HL-60/S4 treated with phorbol 12-myristate 13-acetate at 8.2 ng/mL for 4 days and 3 days (cell line): ENCODE results near the gene HTRA2.
"Not testable (repeated sequence)": the region's sequence is repeated elsewhere in the genome, so short reads cannot be mapped to it uniquely, and the experiment has no call there.

Source experiments
- in situ Hi-C: fragments of 300-500 bp; cut with MboI; formaldehyde crosslinking; loops from 2 replicates; pipeline ENCODE4 v1.15.0; 2022; ENCODE audit warnings: low sequenced_read_pairs

The HTRA2 gene

DNA sequence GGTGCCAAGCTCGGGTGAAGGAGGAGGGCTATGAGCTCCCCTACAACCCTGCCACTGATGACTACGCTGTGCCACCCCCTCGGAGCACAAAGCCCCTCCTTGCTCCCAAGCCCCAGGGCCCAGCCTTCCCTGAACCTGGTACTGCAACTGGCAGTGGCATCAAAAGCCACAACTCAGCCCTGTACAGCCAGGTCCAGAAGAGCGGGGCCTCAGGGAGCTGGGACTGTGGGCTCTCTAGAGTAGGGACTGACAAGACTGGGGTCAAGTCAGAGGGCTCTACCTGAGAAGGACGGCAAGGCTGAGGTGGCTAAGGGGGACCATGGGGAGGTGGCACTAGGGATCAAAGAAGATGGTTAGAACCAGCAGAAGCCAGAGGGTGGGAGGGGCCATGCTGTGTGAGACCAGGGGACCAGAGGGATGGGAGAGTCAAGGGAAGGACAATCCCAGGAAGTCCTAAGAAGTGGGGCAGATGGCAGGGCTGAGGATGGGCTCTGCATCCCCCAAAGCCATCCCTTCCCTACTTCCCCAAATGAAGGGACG, 27.2 kb downstream of the HTRA2 start:
- in situ Hi-C loops = no loop called here

DNA sequence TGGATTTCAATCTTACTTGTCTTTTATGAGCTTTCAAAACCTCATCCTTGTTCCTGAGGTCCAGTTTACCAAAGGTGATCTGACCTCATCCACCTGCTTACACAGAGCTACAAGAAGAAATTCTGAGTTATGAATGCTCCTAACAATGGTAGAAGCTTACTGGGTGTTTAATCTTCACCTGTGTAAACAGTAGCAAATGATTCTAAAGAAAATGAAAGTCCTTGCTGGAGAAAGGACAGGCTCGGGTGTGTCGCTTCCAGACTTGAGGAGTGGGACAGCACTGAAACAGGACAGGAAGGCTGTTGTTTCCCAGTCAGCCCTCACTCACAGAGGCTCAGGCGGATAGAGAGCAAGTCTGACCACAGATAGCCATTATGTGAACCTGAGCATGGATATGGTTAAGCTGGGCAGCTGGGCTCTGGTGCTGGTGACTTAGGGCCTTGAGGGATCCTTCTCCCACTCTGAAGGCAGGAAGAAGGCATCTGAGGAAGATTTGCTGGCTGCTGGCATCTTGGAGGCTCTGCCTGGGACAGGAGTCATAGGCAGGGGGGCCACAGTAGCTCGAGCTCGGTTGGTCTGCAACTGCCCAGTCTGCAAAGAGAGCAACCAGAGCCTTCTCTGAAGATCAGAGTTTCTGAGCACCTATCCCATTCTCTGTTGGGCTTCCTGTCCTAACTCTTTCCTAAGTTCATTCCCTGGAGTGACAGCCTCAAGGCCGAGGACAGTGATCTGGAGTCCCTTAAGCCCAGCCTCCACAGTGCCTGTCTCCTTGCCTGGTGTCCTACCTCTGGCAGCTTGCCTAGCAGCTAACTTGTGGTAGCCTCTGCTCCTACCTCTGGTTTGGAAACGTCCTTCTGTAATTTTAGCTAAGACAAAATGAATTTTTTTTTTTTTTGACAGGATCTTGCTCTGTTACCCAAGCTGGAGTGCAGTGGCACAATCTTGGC, 28.8 kb downstream of the HTRA2 start:
- in situ Hi-C loops = no loop called here

- in situ Hi-C loops = no loop called here
Observed at GRCh38 chr2:74559912-74560311, 30.2 kb downstream of the HTRA2 start.

DNA sequence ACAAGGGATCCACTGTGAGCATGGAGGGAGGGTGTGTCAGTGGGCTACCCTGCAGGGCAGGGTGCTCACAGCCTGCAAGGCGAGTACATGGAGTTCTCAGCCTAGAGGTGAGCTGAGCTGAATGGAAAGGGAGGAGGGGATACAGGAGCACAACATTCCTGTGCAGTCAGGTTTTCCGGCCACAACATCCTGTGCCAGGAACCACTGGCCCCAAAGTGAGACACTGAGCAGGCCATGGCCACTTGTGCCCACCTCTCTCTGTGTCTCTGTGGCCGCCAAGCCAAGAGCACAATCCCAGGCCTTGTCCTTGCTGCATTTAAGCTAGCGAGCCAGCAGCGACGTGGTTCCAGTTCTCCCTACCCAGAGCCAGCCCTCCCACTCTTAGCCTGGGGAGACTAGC, 30.9 kb downstream of the HTRA2 start:
- in situ Hi-C loops = no loop called here

- in situ Hi-C loops = not testable (repeated sequence)
Observed at GRCh38 chr2:74561022-74561421, 31.3 kb downstream of the HTRA2 start.

DNA sequence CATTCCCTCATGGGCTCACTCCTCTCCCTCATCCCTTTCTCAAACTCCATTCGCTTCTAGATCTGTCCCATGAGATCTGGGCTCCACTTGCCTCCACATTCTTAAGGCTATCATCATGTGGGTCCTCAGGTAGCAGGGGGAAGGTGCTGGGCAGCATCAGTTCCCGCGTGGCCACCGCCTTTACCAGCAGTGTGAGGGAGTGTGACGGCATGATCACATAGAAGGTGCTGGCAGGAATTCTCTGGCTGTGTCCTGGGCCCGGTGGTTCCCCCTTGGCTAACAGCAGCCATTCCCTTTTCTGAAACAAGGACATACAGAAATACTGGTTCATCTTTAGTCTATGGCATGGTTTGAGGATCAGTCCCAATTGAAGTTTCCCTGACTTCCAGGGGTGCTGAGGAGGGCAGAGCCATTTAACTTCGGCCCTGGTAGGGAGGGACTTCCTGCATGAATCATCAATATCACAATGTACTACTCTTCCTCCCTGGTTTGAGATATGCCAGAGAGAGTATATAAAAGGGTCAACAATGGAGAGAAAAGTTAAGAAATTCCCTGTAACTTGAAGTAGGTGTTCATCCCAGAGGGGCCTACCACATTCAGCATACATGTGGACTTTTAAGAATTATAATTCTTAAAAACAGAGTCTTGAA, 32.5 kb downstream of the HTRA2 start:
- in situ Hi-C loops = no loop called here

DNA sequence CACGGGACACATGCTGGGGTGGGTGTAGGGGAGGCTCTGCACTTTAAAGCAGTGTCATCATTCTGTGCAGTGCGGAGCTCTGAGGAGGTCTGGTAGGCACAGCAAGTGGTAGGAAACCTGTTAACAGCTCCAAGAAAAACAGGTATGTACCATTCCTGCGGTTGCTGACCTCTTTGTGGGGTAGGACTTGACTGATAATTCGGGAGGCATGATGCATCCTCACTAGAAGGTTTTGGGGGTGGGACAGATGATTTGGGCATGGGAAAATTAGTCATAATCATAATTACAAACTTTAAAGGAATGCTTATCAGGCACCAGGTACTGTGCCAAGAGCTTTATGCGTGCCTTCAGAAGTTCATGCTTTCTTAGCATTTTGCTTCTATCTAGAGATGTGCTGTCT, 34.5 kb downstream of the HTRA2 start:
- in situ Hi-C loops = no loop called here

- in situ Hi-C loops = no loop called here
Observed at GRCh38 chr2:74566076-74566753, 36.5 kb downstream of the HTRA2 start.

DNA sequence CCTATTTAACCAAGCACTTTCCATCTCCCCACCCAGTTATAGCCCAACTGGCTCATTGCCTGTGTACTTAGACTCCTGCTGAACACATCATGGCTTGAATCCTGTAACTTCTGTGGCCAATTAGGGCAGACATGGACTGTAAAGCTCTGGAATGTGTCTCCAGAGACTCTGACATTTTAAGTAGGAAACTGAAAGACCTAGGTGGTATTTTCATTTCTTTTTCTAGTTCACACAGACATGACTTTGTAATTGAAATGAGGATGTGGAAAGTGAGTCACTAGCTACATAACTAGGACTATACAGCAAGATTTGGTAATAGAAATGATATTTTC, 37.0 kb downstream of the HTRA2 start:
- in situ Hi-C loops = no loop called here

DNA sequence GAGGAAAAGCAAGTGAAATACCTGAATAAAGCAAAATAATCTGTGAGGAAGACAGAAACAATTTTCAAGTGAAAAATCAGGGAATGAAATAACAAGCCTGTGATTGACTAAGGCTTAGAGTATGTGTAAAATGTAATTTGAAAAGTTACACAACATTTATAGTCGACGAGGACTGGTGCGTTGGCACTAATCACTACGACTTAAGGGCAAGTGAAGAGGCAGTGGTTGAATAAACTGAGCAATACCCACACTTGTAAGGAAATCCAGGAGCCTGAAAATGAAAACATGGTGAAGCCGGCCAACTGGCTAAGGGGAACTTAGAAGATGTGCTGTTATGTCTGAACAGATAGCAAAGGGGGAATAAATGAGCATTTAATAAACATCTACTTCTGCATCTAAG, 38.1 kb downstream of the HTRA2 start:
- in situ Hi-C loops = no loop called here

DNA sequence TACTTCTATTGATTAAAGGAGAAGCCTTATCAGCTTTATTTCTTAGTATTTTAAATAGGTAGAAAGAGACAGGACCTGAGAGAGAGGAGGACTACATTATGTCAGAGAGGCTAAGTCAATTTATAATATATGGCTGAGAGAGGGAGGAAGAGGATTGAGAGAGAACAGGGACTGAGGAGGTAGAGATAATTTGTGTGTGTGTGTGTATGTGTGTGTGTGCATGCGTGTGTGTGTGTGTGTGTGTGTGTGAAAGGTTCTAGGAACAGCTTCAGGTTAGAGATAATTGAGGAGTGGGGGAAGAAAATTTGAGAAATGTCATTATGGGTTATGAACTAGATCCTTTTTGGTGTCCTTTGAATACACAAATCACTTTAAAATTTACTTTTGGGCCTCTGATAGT, 40.0 kb downstream of the HTRA2 start:
- in situ Hi-C loops = no loop called here

GRCh38 chr2:74571058-74571457, 41.3 kb downstream of the HTRA2 start:
- in situ Hi-C loops = no loop called here

GRCh38 chr2:74572178-74572925, 42.6 kb downstream of the HTRA2 start:
- in situ Hi-C loops = no loop called here

- in situ Hi-C loops = no loop called here
Observed at GRCh38 chr2:74573747-74574562, 44.2 kb downstream of the HTRA2 start.

GRCh38 chr2:74575320-74575719, 45.6 kb downstream of the HTRA2 start:
- in situ Hi-C loops = loop anchor here (25.0 kb wide), 1 partner anchor 88 kb away; the partner anchor contains the start of genes CCDC142, LBX2 and TTC31

GRCh38 chr2:74576211-74576862, 46.6 kb downstream of the HTRA2 start:
- in situ Hi-C loops = loop anchor here (25.0 kb wide), 1 partner anchor 89 kb away; the partner anchor contains the start of genes CCDC142, LBX2 and TTC31

DNA sequence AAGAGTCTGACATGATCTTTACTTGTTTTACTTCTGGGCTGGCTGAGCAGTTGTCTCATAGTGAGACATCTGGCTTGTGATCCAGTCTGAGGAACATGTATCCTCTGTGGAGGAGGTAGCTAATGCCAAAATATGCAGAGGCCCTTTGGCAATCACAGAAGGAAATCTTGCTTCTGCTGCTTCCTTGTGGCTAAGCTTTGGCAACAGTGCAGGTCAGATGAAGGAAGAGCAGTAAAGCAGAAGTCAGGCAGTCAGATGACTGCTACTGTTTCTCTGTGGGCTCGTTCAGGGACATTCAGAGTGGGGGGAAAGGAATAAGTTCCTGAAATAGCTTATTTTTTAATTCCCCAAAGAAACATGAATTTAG, 47.1 kb downstream of the HTRA2 start:
- in situ Hi-C loops = loop anchor here (25.0 kb wide), 1 partner anchor 90 kb away; the partner anchor contains the start of genes CCDC142, LBX2 and TTC31

DNA sequence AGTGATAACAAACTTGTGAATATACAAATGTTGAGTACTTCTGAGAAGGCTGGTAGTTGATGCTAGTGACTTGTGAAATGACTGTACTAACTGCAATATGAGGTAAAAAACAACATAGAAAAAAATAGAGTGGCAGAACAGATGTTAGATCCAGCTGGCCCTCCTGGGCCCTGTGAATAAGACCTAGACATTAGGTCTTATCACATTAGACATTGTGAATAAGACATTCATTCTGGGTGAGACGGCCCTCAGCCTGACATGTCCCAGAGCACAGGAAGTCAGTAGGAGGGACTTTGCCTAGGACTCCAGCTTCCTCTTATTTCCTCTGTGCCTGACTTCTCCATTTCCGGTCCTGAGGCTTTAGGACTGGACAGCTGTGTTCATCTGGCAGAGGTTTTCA, 47.7 kb downstream of the HTRA2 start:
- in situ Hi-C loops = loop anchor here (25.0 kb wide), 1 partner anchor 90 kb away; the partner anchor contains the start of genes CCDC142, LBX2 and TTC31

GRCh38 chr2:74578408-74578807, 48.7 kb downstream of the HTRA2 start:
- in situ Hi-C loops = loop anchor here (25.0 kb wide), 1 partner anchor 91 kb away; the partner anchor contains the start of genes CCDC142, LBX2 and TTC31
